CD4-positive, alpha-beta T cell (primary cell): ENCODE measurements around the gene TEDC2. TPM values are rescaled to one million over a fixed set of nuclear protein-coding genes. Genes with fewer than 3 reads are reported as not detected.

Source experiments
- ATAC-seq: fragments of 200-7000 bp; cut with Tn5 transposase; one replicate; pipeline ENCODE4 v1.10.0; 2022; ENCODE audit warnings: mild to moderate bottlenecking; ENCODE audit not compliant: poor library complexity
- CTCF ChIA-PET: fragments of 350-600 bp; sonication (Branson Sonifier 250); formaldehyde crosslinking; loops from one replicate; lab custom pipeline; 2021; ENCODE audit warnings: antibody characterized with exemption, inconsistent platforms; lab: Charles Lee
- POLR2A ChIA-PET: fragments of 350-600 bp; sonication (Branson Sonifier 250); formaldehyde crosslinking; loops from one replicate; lab custom pipeline; 2021; ENCODE audit warnings: antibody characterized with exemption, inconsistent platforms; lab: Charles Lee
- DNase-seq, 14 experiments: peaks; one replicate each; pipeline ENCODE4 v3.0.0-alpha.2; 2013 to 2020; ENCODE audit warnings: mixed read lengths in 2 of 14
- H3K27ac ChIP-seq, 2 donors: one replicate each; pipeline versions ENCODE4 v1.5.1 to v1.7.0; 2013; ENCODE audit warnings: low read length in 2 of 2, low read depth in 1 of 2, mild to moderate bottlenecking in 1 of 2
- H3K27me3 ChIP-seq, 2 experiments: 1 replicate in 1 of 2; 2 replicates in 1 of 2; pipeline versions ENCODE4 v1.6.1 to v1.7.0; 2013; ENCODE audit warnings: low read length in 2 of 2, control low read depth in 1 of 2, mild to moderate bottlenecking in 1 of 2, moderate library complexity in 1 of 2; ENCODE audit not compliant: insufficient read depth in 2 of 2, control insufficient read depth in 1 of 2
- H3K36me3 ChIP-seq: one replicate; pipeline ENCODE4 v1.6.1; 2013; ENCODE audit warnings: low read length, control low read depth; ENCODE audit not compliant: insufficient read depth
- H3K4me1 ChIP-seq: one replicate; pipeline ENCODE4 v1.6.1; 2013; ENCODE audit warnings: low read length, control low read depth; ENCODE audit not compliant: insufficient read depth
- H3K4me3 ChIP-seq: one replicate; pipeline ENCODE4 v1.5.1; 2013; ENCODE audit warnings: mild to moderate bottlenecking, low read length, moderate library complexity
- H3K9me3 ChIP-seq, 2 experiments: 1 replicate in 1 of 2; 2 replicates in 1 of 2; pipeline versions ENCODE4 v1.6.1 to v1.7.0; 2013; ENCODE audit warnings: low read length in 2 of 2, mild to moderate bottlenecking in 2 of 2, control low read depth in 1 of 2, moderate library complexity in 1 of 2; ENCODE audit not compliant: control insufficient read depth in 1 of 2, insufficient read depth in 1 of 2
- H3K27ac Mint-ChIP-seq: one replicate; pipeline ENCODE4 v1.8.0; 2020; ENCODE audit warnings: mixed read lengths
- H3K27me3 Mint-ChIP-seq: one replicate; pipeline ENCODE4 v1.8.0; 2021; ENCODE audit warnings: mixed read lengths
- H3K36me3 Mint-ChIP-seq: one replicate; pipeline ENCODE4 v1.8.0; 2021; ENCODE audit warnings: low read depth, mixed read lengths
- H3K4me1 Mint-ChIP-seq: one replicate; pipeline ENCODE4 v1.8.0; 2021; ENCODE audit warnings: low read depth, mixed read lengths
- H3K4me3 Mint-ChIP-seq: one replicate; pipeline ENCODE4 v1.8.0; 2020; ENCODE audit warnings: mild to moderate bottlenecking, mixed read lengths
- H3K9me3 Mint-ChIP-seq: one replicate; pipeline ENCODE4 v1.8.0; 2020; ENCODE audit warnings: mixed read lengths
- intact Hi-C, 2 experiments: fragments of 100-400 bp; cut with DNase I in 1 of 2; cut with micrococcal nuclease in 1 of 2; formaldehyde crosslinking; loops; one replicate each; pipeline versions ENCODE4 v1.15.1 to v1.9.0; 2023 to 2025; cut with DNase I, micrococcal nuclease
- total RNA-seq, 174 experiments: library from RNA in 2 of 174; stranded (reverse) in 2 of 174; gene quantifications; one replicate each; pipeline ENCODE4 v1.2.3 and lab custom pipeline; 2021 to 2026
- TF ChIP-seq, protein P1 (sequence below): fragments of 200-600 bp; IDR thresholded peaks from one replicate; pipeline ENCODE4 v1.8.0; 2022; ENCODE audit warnings: antibody characterized with exemption, mild to moderate bottlenecking

The TEDC2 gene
- total RNA-seq, 2 experiments from 2014 or later: 0.17 to 0.27 TPM

DNA sequence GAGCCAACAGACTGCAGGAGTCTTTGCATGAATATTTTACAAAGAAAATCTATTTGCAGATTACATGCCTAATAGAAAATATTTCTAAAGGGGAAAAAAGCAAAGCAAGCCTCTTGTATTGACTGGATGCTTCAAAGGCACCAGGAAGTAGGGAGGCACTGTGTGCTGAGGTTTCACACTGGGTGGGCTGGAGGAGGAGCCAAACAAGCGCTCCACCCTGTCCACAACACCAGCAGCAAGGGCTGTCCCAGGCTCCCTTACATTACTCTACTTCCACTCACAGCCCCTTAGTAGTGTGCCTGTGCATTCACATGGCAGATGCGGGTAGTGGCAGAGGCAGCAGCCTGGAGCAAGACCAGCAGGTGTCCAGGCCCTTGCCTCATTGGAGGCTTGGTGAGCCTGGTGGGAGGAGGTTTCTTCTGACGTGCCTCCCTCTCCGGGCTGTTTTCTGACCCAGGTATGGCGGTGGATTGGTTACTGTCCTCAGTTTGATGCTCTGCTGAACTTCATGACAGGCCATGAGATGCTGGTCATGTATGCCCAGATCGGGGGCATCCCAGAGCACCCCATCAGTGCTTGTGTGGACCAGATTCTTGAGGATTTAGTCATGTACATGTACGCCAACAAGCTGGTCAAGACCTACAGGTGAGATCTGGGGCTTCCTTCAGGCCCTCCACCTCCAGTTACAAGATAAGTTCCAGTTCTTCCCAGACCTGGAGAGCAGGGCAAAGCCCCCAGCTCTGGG lies 37.6 kb upstream of the TEDC2 start:
- ChIA-PET CTCF (interaction anchor here (0.6 kb wide), 1 partner anchor 8 kb away, joined by 3 read pairs; no protein-coding TSS in a partner anchor), POLR2A (no interaction called here)
- DNase-seq: peak in 1 of 14 experiments; percentile 33

GRCh38 chr16:2424061-2425007 lies 35.6 kb upstream of the TEDC2 start:
- H3K4me3 ChIP-seq: no peak overlapping the region
- peaks cover 11% of the 10 kb centered on the region for H3K4me1 Mint-ChIP-seq
- H3K4me1 ChIP-seq: peaks cover 13% of the 10 kb centered on the region
- TF ChIP-seq, protein P1, sequence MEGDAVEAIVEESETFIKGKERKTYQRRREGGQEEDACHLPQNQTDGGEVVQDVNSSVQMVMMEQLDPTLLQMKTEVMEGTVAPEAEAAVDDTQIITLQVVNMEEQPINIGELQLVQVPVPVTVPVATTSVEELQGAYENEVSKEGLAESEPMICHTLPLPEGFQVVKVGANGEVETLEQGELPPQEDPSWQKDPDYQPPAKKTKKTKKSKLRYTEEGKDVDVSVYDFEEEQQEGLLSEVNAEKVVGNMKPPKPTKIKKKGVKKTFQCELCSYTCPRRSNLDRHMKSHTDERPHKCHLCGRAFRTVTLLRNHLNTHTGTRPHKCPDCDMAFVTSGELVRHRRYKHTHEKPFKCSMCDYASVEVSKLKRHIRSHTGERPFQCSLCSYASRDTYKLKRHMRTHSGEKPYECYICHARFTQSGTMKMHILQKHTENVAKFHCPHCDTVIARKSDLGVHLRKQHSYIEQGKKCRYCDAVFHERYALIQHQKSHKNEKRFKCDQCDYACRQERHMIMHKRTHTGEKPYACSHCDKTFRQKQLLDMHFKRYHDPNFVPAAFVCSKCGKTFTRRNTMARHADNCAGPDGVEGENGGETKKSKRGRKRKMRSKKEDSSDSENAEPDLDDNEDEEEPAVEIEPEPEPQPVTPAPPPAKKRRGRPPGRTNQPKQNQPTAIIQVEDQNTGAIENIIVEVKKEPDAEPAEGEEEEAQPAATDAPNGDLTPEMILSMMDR: no peak
- no peaks in the 10 kb centered on the region for H3K27me3 ChIP-seq
- intact Hi-C loops: loop anchor here in 1 of 2 experiments (5.0 kb wide), 3 partner anchors 63 to 227 kb away; partner anchors contain the start of genes CASKIN1 and CEMP1
- no peak overlapping the region for H3K27ac ChIP-seq
- no peaks in the 10 kb centered on the region for H3K36me3 Mint-ChIP-seq
- no peak overlapping the region for H3K27ac Mint-ChIP-seq
- H3K9me3 ChIP-seq: no peaks in the 10 kb centered on the region
- no peaks in the 10 kb centered on the region for H3K9me3 Mint-ChIP-seq
- H3K36me3 ChIP-seq: no peaks in the 10 kb centered on the region
- DNase-seq (no peak), ATAC-seq (no peak)
- H3K4me3 Mint-ChIP-seq: no peak overlapping the region
- no peaks in the 10 kb centered on the region for H3K27me3 Mint-ChIP-seq
- CTCF ChIA-PET: interaction anchor here (1.0 kb wide), 1 partner anchor 13 kb away, joined by 3 read pairs; no protein-coding TSS in a partner anchor
- POLR2A ChIA-PET: no interaction called here

More for the DNA sequence above, 37.6 kb upstream of the TEDC2 start:
- Mint-ChIP-seq H3K4me3 (no peak overlapping the region), H3K36me3 (no peaks in the 10 kb centered on the region), H3K27me3 (no peaks in the 10 kb centered on the region), H3K27ac (no peak overlapping the region), H3K9me3 (no peaks in the 10 kb centered on the region), H3K4me1 (no peaks in the 10 kb centered on the region)
- Histone ChIP-seq H3K36me3 (no peaks in the 10 kb centered on the region), H3K4me1 (peaks cover 5% of the 10 kb centered on the region), H3K27ac (no peak overlapping the region), H3K27me3 (no peaks in the 10 kb centered on the region), H3K4me3 (no peak overlapping the region), H3K9me3 (no peaks in the 10 kb centered on the region)
- intact Hi-C loops: no loop called here
- TF ChIP-seq, protein P1: no peak
- ATAC-seq: no peak

DNA sequence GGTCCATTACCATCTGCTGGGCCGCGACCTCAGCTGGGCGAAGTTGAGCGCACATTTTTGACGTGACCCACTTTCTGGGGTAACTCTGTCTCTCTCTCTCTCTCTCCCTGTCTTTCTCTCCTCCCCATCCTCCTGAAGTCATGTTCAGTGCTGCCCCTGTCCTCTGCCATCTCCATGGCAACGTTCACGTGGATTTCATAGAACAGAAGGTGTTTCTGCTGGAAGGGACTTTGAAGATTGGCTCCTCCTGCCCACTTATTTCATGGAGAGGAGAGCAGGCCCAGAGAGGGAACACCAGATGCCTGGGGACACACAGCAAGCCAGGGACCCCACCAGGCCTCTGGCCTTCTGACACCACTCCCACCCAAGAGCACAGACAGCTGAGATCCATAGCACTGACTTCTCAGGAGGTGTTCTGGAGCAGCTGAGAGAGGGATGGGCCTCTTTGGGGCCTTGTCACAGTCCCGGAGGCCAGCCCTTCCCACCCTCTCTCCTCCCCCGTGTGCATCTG lies 34.8 kb upstream of the TEDC2 start:
- intact Hi-C loops: loop anchor here in 1 of 2 experiments (5.0 kb wide), 3 partner anchors 62 to 228 kb away; partner anchors contain the start of genes CASKIN1 and CEMP1
- H3K4me3 ChIP-seq: no peak overlapping the region
- no peak overlapping the region for H3K27ac Mint-ChIP-seq
- H3K9me3 ChIP-seq: no peaks in the 10 kb centered on the region
- CTCF ChIA-PET: no interaction called here
- H3K36me3 ChIP-seq: no peaks in the 10 kb centered on the region
- no peak for ATAC-seq
- no peaks in the 10 kb centered on the region for H3K27me3 ChIP-seq
- H3K27ac ChIP-seq: no peak overlapping the region
- POLR2A ChIA-PET: no interaction called here
- no peaks in the 10 kb centered on the region for H3K9me3 Mint-ChIP-seq
- TF ChIP-seq, protein P1: no peak
- no peaks in the 10 kb centered on the region for H3K36me3 Mint-ChIP-seq
- H3K4me3 Mint-ChIP-seq: no peak overlapping the region
- H3K4me1 Mint-ChIP-seq: peaks cover 15% of the 10 kb centered on the region
- peaks cover 18% of the 10 kb centered on the region for H3K4me1 ChIP-seq
- no peak for DNase-seq
- no peaks in the 10 kb centered on the region for H3K27me3 Mint-ChIP-seq
